ENCODE results near the gene SRR. TPM values are rescaled to one million over a fixed set of nuclear protein-coding genes. Genes with fewer than 3 reads are reported as not detected.

Gene SRR
- total and polyA plus RNA-seq, 10 of the 15 experiments (the other 5 are each of a cell fraction or from before 2014, with no cell fraction given), result 11.7 to 33.9 (median 20.2) TPM

- TF ChIP-seq, protein P1, sequence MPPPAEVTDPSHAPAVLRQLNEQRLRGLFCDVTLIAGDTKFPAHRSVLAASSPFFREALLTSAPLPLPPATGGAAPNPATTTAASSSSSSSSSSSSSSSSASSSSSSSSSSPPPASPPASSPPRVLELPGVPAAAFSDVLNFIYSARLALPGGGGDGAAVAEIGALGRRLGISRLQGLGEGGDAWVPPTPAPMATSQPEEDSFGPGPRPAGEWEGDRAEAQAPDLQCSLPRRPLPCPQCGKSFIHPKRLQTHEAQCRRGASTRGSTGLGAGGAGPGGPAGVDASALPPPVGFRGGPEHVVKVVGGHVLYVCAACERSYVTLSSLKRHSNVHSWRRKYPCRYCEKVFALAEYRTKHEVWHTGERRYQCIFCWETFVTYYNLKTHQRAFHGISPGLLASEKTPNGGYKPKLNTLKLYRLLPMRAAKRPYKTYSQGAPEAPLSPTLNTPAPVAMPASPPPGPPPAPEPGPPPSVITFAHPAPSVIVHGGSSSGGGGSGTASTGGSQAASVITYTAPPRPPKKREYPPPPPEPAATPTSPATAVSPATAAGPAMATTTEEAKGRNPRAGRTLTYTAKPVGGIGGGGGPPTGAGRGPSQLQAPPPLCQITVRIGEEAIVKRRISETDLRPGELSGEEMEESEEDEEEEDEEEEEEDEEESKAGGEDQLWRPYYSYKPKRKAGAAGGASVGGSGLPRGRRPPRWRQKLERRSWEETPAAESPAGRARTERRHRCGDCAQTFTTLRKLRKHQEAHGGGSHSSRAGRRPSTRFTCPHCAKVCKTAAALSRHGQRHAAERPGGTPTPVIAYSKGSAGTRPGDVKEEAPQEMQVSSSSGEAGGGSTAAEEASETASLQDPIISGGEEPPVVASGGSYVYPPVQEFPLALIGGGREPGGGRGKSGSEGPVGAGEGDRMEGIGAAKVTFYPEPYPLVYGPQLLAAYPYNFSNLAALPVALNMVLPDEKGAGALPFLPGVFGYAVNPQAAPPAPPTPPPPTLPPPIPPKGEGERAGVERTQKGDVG (CRISPR knock-in tag; IDR thresholded peaks at IDR 0.05), result no peak
- TF ChIP-seq MXI1 (IDR thresholded peaks at IDR 0.05; ENCODE audit: low read depth, low read length), result peak; percentile 98
- TF ChIP-seq, protein P2, sequence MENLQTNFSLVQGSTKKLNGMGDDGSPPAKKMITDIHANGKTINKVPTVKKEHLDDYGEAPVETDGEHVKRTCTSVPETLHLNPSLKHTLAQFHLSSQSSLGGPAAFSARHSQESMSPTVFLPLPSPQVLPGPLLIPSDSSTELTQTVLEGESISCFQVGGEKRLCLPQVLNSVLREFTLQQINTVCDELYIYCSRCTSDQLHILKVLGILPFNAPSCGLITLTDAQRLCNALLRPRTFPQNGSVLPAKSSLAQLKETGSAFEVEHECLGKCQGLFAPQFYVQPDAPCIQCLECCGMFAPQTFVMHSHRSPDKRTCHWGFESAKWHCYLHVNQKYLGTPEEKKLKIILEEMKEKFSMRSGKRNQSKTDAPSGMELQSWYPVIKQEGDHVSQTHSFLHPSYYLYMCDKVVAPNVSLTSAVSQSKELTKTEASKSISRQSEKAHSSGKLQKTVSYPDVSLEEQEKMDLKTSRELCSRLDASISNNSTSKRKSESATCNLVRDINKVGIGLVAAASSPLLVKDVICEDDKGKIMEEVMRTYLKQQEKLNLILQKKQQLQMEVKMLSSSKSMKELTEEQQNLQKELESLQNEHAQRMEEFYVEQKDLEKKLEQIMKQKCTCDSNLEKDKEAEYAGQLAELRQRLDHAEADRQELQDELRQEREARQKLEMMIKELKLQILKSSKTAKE (IDR thresholded peaks at IDR 0.05; ENCODE audit: low read depth, poor library complexity, severe bottlenecking), result no peak
- peak; percentile 99 for TF ChIP-seq NR2C1 (IDR thresholded peaks at IDR 0.05)
- TF ChIP-seq TARDBP (IDR thresholded peaks at IDR 0.05; ENCODE audit: borderline replicate concordance), result 0 out of 2 replicates have a peak, but pooled peaks have one; percentile 36
- TF ChIP-seq BACH1 (IDR thresholded peaks at IDR 0.05; ENCODE audit: borderline replicate concordance), result no peak
- TF ChIP-seq E4F1 (IDR thresholded peaks at IDR 0.05; ENCODE audit: borderline replicate concordance, partially characterized antibody), result no peak
- no peak for TF ChIP-seq CBFB (IDR thresholded peaks at IDR 0.05; ENCODE audit: low read depth)
- peak; percentile 64; the same call in 1 of the 2 replicates for TF ChIP-seq ASH2L (IDR thresholded peaks at IDR 0.05; ENCODE audit: borderline replicate concordance, low read depth)
- TF ChIP-seq ETV6 (conservative IDR thresholded peaks at IDR 0.05 in 1 of 2, IDR thresholded peaks at IDR 0.05 in 1 of 2; ENCODE audit: borderline replicate concordance in 1 of 2, low read depth in 1 of 2), result no peak; a peak in 1 of 4 replicates
- TF ChIP-seq, protein P3, sequence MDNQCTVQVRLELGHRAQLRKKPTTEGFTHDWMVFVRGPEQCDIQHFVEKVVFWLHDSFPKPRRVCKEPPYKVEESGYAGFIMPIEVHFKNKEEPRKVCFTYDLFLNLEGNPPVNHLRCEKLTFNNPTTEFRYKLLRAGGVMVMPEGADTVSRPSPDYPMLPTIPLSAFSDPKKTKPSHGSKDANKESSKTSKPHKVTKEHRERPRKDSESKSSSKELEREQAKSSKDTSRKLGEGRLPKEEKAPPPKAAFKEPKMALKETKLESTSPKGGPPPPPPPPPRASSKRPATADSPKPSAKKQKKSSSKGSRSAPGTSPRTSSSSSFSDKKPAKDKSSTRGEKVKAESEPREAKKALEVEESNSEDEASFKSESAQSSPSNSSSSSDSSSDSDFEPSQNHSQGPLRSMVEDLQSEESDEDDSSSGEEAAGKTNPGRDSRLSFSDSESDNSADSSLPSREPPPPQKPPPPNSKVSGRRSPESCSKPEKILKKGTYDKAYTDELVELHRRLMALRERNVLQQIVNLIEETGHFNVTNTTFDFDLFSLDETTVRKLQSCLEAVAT (IDR thresholded peaks at IDR 0.05), result peak; percentile 80
- peak; percentile 44 for TF ChIP-seq RUNX3 (IDR thresholded peaks at IDR 0.05; ENCODE audit: low read length)
- no peak for TF ChIP-seq HDAC6 (IDR thresholded peaks at IDR 0.05; ENCODE audit: unreplicated experiment)
- TF ChIP-seq ZNF274 (IDR thresholded peaks at IDR 0.05; ENCODE audit: insufficient read depth, insufficient read length), result no peak
- peak; percentile 78 for TF ChIP-seq ZNF207 (IDR thresholded peaks at IDR 0.05; ENCODE audit: borderline replicate concordance)
- TF ChIP-seq GATAD2B (conservative IDR thresholded peaks at IDR 0.05; ENCODE audit: low read depth), result peak; percentile 36
- no peak for TF ChIP-seq KDM1A (IDR thresholded peaks at IDR 0.05; ENCODE audit: borderline replicate concordance)
- peak; percentile 85 for TF ChIP-seq TBL1XR1 (IDR thresholded peaks at IDR 0.05; ENCODE audit: low read depth, low read length)
- no peak for TF ChIP-seq CEBPB (IDR thresholded peaks at IDR 0.05; ENCODE audit: borderline replicate concordance in 1 of 2, low read depth in 2 of 2, low read length in 2 of 2)
- peak; percentile 73; the same call in 1 of the 2 replicates for TF ChIP-seq CREM (IDR thresholded peaks at IDR 0.05; ENCODE audit: low read depth)
- no peak for TF ChIP-seq IRF4 (IDR thresholded peaks at IDR 0.05; ENCODE audit: low read depth, low read length)
- TF ChIP-seq PML (IDR thresholded peaks at IDR 0.05; ENCODE audit: low read length), result peak; percentile 83
Measured at GRCh38 chr17:2336215-2336851, 32.6 kb downstream of the SRR start, which contains the start of gene TSR1 (continued).
